ENCODE results near the gene OPCML.

The OPCML gene

GRCh38 chr11:133072378-133072777 lies 459.9 kb downstream of the OPCML start:
- DNase-seq (ENCODE audit: low spot score) = no peak

DNA sequence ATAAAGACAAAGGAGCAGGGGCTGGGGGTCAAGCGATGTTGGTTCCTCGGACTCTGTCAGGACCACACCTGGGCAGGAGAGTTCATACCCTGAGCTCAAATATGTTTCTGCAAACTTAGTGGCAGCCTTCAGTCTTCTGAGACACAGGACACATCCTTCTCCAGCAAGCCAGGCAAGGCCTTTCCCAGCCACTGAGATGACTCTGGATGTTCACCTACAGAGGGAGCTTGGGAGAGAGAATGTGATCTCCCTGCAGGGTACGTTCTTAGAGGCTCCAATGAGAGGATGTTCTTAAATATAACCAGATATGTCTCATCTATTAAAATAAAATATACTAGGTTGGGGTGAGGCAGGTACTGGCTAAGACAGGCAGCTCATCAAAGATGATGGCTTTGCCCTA lies 461.5 kb downstream of the OPCML start:
- DNase-seq (ENCODE audit: low spot score) = no peak

DNA sequence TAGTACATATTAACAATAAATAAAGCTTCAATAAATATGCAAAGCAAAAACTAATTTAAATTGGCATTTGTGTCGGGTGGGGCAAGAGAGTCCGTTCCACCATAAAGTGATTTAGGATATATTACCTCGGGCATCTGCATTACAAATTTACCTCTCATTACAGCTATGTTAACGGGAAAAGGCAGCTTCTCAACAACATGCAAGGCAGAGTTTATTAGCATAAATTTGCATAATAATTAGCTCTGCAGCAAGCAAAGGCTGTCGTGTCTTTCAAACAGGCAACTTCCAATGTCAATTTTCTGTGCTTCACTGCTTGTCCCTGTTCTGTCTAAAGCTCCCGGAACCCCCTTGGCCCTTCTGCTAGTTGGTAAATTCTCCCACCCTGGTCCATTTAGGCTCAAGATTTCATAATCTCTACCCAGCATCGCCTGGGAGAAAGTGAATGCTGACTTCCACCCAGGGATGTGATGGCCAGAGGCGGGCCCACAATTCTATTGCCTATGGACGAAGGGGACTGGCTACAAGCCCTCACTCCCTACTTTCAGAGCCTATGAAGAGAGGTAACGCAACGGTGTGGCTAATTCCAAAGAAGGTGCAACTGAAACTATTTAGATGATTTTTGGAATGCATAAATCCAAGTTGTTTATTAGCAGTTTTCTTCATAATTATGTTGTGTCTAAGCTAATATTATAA lies 462.1 kb downstream of the OPCML start:
- DNase-seq (ENCODE audit: low spot score) = no peak

DNA sequence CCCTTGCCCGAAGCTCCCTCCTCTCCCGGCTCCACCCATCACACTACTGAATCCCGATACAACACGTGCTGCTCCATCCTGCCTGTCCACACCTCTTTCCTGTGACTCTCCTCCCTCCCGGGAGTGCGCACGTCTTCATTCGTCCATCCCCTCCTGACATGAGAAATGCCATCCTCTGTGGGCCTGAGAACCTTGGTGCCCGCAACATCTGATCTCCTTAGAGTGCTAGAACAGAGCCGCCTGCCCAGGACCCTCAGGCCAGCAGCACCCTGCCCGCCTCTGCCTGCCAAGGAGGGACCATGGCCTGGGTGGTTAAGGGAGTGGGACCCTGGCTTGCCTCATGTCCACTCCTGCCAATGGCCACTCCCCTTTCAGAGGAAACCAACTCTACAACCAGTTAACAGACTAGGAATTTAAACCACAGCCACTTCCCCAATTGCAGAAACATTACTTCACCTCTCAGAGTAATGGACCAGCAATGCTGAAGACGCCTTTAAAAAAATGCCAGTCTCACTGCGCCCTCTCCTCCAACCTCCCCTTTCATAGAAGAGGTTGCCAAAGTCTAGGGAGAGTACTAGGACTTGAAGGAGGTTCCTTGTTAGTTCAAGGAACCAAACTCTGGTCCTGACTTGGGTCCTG lies 466.3 kb downstream of the OPCML start:
- no peak for DNase-seq (ENCODE audit: low spot score)

DNA sequence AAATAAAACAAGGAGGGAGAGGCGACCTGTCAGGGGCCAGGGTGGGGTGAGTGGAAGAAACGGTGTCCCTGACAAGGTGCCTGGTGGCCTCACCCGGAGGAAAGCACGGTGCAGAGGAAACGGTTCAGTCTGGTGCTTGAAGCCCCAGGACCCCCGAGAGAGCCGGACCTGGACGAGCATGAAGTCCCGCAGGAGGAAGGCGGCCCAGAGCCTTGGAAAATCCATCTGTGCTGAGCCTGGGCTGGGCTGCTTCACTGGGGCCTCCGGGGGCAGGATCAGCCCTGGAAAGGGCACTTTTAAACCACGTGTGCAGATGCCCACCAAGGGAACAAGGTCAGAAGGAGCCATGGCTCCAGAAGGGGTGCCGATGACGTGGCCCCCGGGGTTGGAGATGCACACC lies 467.3 kb downstream of the OPCML start:
- DNase-seq (ENCODE audit: low spot score) = no peak

- DNase-seq (ENCODE audit: low spot score) = peak; percentile 56
Observed at GRCh38 chr11:133064152-133064877, 468.0 kb downstream of the OPCML start.

- DNase-seq (ENCODE audit: low spot score) = no peak
Observed at GRCh38 chr11:133058501-133058900, 473.8 kb downstream of the OPCML start.

- no peak for DNase-seq (ENCODE audit: low spot score)
Observed at GRCh38 chr11:133053124-133053776, 479.1 kb downstream of the OPCML start.

DNA sequence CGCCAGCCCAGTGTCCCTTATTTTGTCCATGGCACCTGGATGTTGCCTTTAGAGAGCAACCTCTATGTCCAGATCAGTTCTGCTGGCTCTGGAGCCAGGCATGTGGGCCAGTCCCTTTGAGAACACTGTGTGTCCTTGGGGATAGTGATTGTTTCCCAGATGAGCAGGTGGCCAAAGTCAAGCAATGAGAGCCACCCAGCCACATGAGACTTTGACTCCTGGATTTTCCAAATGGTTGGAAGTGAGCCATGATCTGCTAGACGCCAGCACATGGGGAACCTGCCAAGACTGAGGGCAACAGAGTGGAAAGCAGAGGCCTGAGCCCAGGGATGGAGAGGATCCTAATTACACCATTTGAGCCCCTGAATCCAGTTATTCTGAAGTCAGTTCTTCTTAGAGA lies 479.8 kb downstream of the OPCML start:
- DNase-seq (ENCODE audit: low spot score) = no peak

- no peak for DNase-seq (ENCODE audit: low spot score)
Observed at GRCh38 chr11:133049244-133050019, 482.9 kb downstream of the OPCML start.

DNA sequence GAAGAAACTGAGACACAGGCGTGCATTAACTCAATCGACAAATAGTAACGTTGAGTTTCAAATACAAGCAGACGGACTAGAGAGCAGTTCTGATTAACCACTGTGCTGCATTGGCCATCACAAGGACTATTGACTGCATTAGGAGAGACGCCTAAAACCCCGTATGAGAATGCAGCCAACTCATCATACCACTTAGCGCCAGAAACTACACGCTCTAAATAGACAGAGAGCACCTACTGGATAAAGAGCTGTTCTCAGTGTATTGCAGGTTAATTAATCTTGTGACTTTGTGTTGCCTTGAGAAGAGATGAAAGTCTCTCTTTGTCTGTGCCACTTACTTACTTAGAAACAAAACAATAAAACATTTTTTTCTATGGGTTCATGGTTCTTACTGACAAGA lies 484.0 kb downstream of the OPCML start:
- no peak for DNase-seq (ENCODE audit: low spot score)

GRCh38 chr11:133047771-133048115 lies 484.6 kb downstream of the OPCML start:
- no peak for DNase-seq (ENCODE audit: low spot score)

DNA sequence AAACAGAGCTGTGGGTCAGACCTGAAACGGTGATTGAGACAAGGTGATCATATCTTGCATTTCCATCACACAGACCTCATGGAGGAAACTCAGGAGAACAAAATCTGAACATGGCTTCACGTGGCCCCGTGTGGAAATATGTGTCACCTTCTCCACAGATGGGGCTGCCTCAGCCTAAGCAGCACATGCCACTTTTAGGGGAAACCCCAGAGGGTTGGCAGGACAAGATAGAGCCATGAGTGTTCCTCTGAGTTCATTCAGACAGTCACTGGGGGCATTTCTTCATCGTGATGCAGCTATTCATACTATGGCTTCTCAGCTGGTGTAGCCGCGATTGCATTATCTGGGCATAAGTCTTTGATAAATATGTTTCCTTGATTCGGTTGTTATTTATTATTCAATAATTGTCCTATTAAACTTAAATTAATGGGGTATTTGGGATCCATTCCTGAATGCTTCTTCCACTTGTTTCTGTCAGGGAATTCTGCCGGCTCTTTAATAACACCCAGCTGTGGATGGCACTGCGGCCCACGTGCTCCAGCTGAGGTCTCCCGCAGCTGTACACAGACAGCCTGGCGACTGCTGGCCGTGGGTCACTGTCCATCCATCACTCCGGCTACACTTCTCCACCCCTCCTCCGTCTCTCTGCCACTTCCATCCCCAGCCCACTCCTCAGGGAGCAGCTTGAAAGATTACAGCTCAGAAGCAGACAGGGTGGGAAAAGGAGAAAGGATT lies 485.1 kb downstream of the OPCML start:
- peak; percentile 43 for DNase-seq (ENCODE audit: low spot score)

- no peak for DNase-seq (ENCODE audit: low spot score)
Observed at GRCh38 chr11:133046252-133046651, 486.0 kb downstream of the OPCML start.

- no peak for DNase-seq (ENCODE audit: low spot score)
Observed at GRCh38 chr11:133041928-133042882, 490.1 kb downstream of the OPCML start.

- no peak for DNase-seq (ENCODE audit: low spot score)
Observed at GRCh38 chr11:133041181-133041580, 491.1 kb downstream of the OPCML start.

- no peak for DNase-seq (ENCODE audit: low spot score)
Observed at GRCh38 chr11:133040289-133040900, 491.9 kb downstream of the OPCML start.

DNA sequence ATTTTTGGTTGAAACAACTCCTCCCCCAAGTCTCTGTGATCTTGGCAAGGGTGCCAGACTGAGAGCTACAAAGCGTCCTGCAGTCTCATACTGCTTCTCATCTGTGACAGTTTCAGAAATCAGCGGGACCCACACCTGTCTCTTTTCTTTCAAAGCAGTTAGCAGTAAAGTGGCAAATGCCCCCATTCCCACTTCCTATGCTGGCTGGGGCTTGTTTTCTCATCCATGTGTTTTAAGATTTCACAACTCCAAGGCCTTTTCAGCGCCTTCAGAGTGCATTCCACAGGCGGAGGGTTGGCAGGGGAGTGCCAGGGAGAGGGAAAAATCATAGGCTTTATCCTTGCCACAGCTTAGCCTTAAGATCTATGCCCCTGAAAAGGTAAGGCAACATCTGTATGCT lies 493.5 kb downstream of the OPCML start:
- no peak for DNase-seq (ENCODE audit: low spot score)

- no peak for DNase-seq (ENCODE audit: low spot score)
Observed at GRCh38 chr11:133034929-133035328, 497.4 kb downstream of the OPCML start.

- no peak for DNase-seq (ENCODE audit: low spot score)
Observed at GRCh38 chr11:133029107-133029506, 503.2 kb downstream of the OPCML start.

All from globus pallidus (tissue), 1 donor.